GM12878 (cell line): Measurements from ENCODE around the gene GPAT3. TPM values are rescaled to one million over a fixed set of nuclear protein-coding genes. Genes with fewer than 3 reads are reported as not detected.

Experiments
- ATAC-seq: fragments of 200-7000 bp; cut with Tn5 transposase; 3 replicates; pipeline ENCODE4 v1.9.1; 2020; ENCODE audit warnings: mild to moderate bottlenecking, moderate library complexity
- BruUV-seq: library from RNA; stranded (reverse); fragments of 400-500 nt; replicated peaks from 2 replicates; lab custom pipeline; 2021; lab: Mats Ljungman, UMichigan
- CTCF ChIA-PET: fragments of 300-600 bp; sonication (Branson Sonifier 250); formaldehyde crosslinking; extraction: SDS; loops from one replicate; lab custom pipeline; 2021; ENCODE audit warnings: inconsistent platforms; lab: Yijun Ruan, JAX
- POLR2A ChIA-PET: fragments of 350-600 bp; formaldehyde crosslinking; extraction: SDS; loops from one replicate; lab custom pipeline; 2021; ENCODE audit warnings: inconsistent platforms; lab: Charles Lee
- RAD21 ChIA-PET: fragments of 300-600 bp; sonication (Branson Sonifier 250); formaldehyde crosslinking; loops from one replicate; lab custom pipeline; 2023; ENCODE audit warnings: antibody characterized with exemption; ENCODE audit not compliant: unreplicated experiment; lab: Charles Lee
- SMC1A ChIA-PET: fragments of 300-600 bp; sonication (Branson Sonifier 250); formaldehyde crosslinking; loops from one replicate; lab custom pipeline; 2023; ENCODE audit not compliant: unreplicated experiment, uncharacterized antibody; lab: Charles Lee
- DNase-seq: peaks from one replicate; pipeline ENCODE4 v3.0.0-alpha.2; 2011; ENCODE audit warnings: low read depth, low spot score
- FAIRE-seq: peaks from 3 replicates; lab custom pipeline; 2011; peaks lifted over from hg19 to GRCh38; lab: Jason Lieb, UNC
- H2AFZ ChIP-seq: 2 replicates; pipeline ENCODE4 v1.6.0; 2011; ENCODE audit warnings: low read depth, low read length, control low read depth; ENCODE audit not compliant: control insufficient read depth
- H3K27ac ChIP-seq: 2 replicates; pipeline ENCODE4 v1.5.1; 2011; ENCODE audit warnings: control low read depth; ENCODE audit not compliant: control insufficient read depth, insufficient read depth
- H3K27me3 ChIP-seq, 2 experiments: replicated peaks in 1 of 2; 2 replicates each; pipeline versions ENCODE4 v1.6.0 to v1.6.1; 2011; ENCODE audit warnings: low read length in 1 of 2; ENCODE audit not compliant: control insufficient read depth in 2 of 2, insufficient read depth in 2 of 2
- H3K36me3 ChIP-seq, 2 experiments: 2 replicates each; pipeline ENCODE4 v1.5.1; 2011; ENCODE audit warnings: low read length in 1 of 2; ENCODE audit not compliant: control insufficient read depth in 2 of 2, insufficient read depth in 2 of 2
- H3K4me1 ChIP-seq: 2 replicates; pipeline ENCODE4 v1.6.1; 2011; ENCODE audit warnings: mild to moderate bottlenecking, low read length, moderate library complexity, mixed read lengths; ENCODE audit not compliant: control insufficient read depth, insufficient read depth
- H3K4me2 ChIP-seq: 2 replicates; pipeline ENCODE4 v1.6.0; 2011; ENCODE audit warnings: control low read depth; ENCODE audit not compliant: control insufficient read depth, insufficient read depth
- H3K4me3 ChIP-seq: fragments of 200-600 bp; sonication (generic); 2 replicates; pipeline ENCODE4 v1.5.1; 2016
- H3K79me2 ChIP-seq: 2 replicates; pipeline ENCODE4 v1.6.0; 2011; ENCODE audit warnings: low read length; ENCODE audit not compliant: control insufficient read depth, insufficient read depth
- H3K9ac ChIP-seq: 2 replicates; pipeline ENCODE4 v1.8.0; 2011; ENCODE audit warnings: low read length, control low read depth, mixed read lengths; ENCODE audit not compliant: control insufficient read depth, insufficient read depth
- H3K9me3 ChIP-seq: replicated peaks from 3 replicates; pipeline ENCODE4 v1.5.1; 2011; ENCODE audit warnings: mild to moderate bottlenecking, low read length; ENCODE audit not compliant: control insufficient read depth, insufficient read depth
- H4K20me1 ChIP-seq: 2 replicates; pipeline ENCODE4 v1.6.0; 2011; ENCODE audit not compliant: control insufficient read depth, insufficient read depth
- BRCA1 ChIP-seq: IDR thresholded peaks from 2 replicates; pipeline ENCODE4 v1.6.1; 2011; ENCODE audit warnings: low read depth, low read length, improper control_type of control experiment
- KAT2A ChIP-seq: conservative IDR thresholded peaks from 2 replicates; pipeline ENCODE4 v1.6.1; 2011; ENCODE audit warnings: low read depth, low read length; ENCODE audit not compliant: control insufficient read depth
- NFYA ChIP-seq: IDR thresholded peaks from 2 replicates; pipeline ENCODE4 v1.6.1; 2011; ENCODE audit warnings: low read depth, mild to moderate bottlenecking, low read length, improper control_type of control experiment, borderline replicate concordance
- POLR2AphosphoS2 ChIP-seq: IDR thresholded peaks from 2 replicates; pipeline ENCODE4 v1.6.1; 2011; ENCODE audit warnings: low read depth, mild to moderate bottlenecking, low read length, improper control_type of control experiment, moderate library complexity
- RAD51 ChIP-seq: fragments of 450-650 bp; IDR thresholded peaks from 2 replicates; pipeline ENCODE4 v1.6.1; 2016; ENCODE audit warnings: moderate library complexity, mild to moderate bottlenecking, inconsistent platforms
- RCOR1 ChIP-seq: conservative IDR thresholded peaks from 2 replicates; pipeline ENCODE4 v1.6.1; 2012; ENCODE audit warnings: low read depth, low read length, improper control_type of control experiment
- SPI1 ChIP-seq: IDR thresholded peaks from 2 replicates; pipeline ENCODE4 v1.6.1; 2011; ENCODE audit warnings: low read depth, mild to moderate bottlenecking, low read length, moderate library complexity, borderline replicate concordance; ENCODE audit not compliant: insufficient read depth
- WGBS: methylation state at CpG from one replicate; pipeline ENCODE4 v1.1.6; 2016; ENCODE audit warnings: low lambda C conversion rate; ENCODE audit not compliant: insufficient replicate concordance, insufficient coverage; ENCODE audit errors: missing lambda C conversion rate; 5-methylcytosine and 5-hydroxymethylcytosine counted together
- in situ Hi-C: fragments of 300-500 bp; cut with MboI; formaldehyde crosslinking; loops from 9 replicates; pipeline ENCODE4 v1.14.3; 2018; ENCODE audit warnings: mixed read lengths
- intact Hi-C: fragments of 100-400 bp; cut with micrococcal nuclease; formaldehyde crosslinking; loops from one replicate; pipeline ENCODE4 v1.14.2; 2022; ENCODE audit not compliant: unreplicated experiment
- polyA plus RNA-seq, 11 experiments: library from polyadenylated mRNA; depleted of rRNA in 4 of 11; unstranded in 6 of 11; stranded (reverse) in 5 of 11; fragments of >200 nt; fragmentation: Nextera tagmentation in 4 of 11; fragmentation: Illumina TruSeq in 1 of 11; extraction: Ambion mirVana in 4 of 11; extraction: Trizol in 1 of 11; gene quantifications; 1 replicate in 1 of 11; 2 replicates in 10 of 11; pipeline versions ENCODE4 v1.2.1 to v1.2.3, GENCODE V29; 2011 to 2016; ENCODE audit warnings: inconsistent platforms in 2 of 11, missing spikeins in 2 of 11, low read depth in 1 of 11
- total RNA-seq, 4 experiments: library from RNA; depleted of rRNA in 3 of 4; stranded (reverse); fragments of >200 nt in 3 of 4; fragmentation: Illumina TruSeq in 1 of 4; extraction: Trizol in 1 of 4; gene quantifications; 2 replicates each; pipeline versions ENCODE4 v1.2.1 to v1.2.3, GENCODE V29; 2013 to 2021
- TF ChIP-seq, protein P1 (sequence below): fragments of 450-650 bp; IDR thresholded peaks from 2 replicates; pipeline ENCODE4 v1.6.1; 2017; ENCODE audit warnings: mild to moderate bottlenecking, low read depth, inconsistent platforms; ENCODE audit not compliant: poor library complexity, severe bottlenecking
- TF ChIP-seq, protein P2 (sequence below): IDR thresholded peaks from 2 replicates; pipeline ENCODE4 v1.6.1; 2012; ENCODE audit warnings: low read depth, low read length, improper control_type of control experiment
- TF ChIP-seq, protein P3 (sequence below): fragments of 450-650 bp; IDR thresholded peaks from 2 replicates; pipeline ENCODE4 v1.6.1; 2017; ENCODE audit warnings: antibody characterized with exemption, mild to moderate bottlenecking, moderate library complexity

The GPAT3 gene
- total and polyA plus RNA-seq, 10 of the 15 experiments (the other 5 are each of a cell fraction or from before 2014, with no cell fraction given), result 0.26 to 1.1 (median 0.52) TPM

DNA sequence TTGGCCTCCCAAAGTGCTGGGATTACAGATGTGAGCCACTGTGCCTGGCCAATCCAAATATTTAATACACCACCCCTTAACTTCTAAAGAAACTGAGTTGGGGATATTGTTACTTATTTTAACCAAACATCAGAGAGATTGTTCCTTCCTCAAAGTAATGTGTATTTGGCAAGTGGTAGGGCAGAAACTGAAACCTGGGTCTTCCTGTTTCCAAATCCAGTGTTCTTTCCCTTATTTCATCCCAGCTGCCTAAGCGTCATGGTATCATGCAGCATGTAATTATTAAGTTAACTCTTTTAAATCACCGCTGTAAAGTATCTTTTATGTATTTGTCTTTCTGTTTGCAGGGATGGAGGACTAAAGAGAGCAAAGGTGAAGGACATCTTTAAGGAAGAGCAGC, 68.4 kb downstream of the GPAT3 start:
- Histone ChIP-seq H3K79me2 (no peaks in the 10 kb centered on the region), H4K20me1 (no peaks in the 10 kb centered on the region), H2AFZ (no peak overlapping the region), H3K4me1 (peaks cover 7% of the 10 kb centered on the region), H3K9ac (no peak overlapping the region), H3K36me3 (no peaks in the 10 kb centered on the region), H3K4me2 (no peak overlapping the region), H3K27ac (no peak overlapping the region), H3K9me3 (no peaks in the 10 kb centered on the region; the same call in 2 of the 3 replicates), H3K4me3 (no peak overlapping the region), H3K27me3 (no peaks in the 10 kb centered on the region)
- TF ChIP-seq, protein P1, sequence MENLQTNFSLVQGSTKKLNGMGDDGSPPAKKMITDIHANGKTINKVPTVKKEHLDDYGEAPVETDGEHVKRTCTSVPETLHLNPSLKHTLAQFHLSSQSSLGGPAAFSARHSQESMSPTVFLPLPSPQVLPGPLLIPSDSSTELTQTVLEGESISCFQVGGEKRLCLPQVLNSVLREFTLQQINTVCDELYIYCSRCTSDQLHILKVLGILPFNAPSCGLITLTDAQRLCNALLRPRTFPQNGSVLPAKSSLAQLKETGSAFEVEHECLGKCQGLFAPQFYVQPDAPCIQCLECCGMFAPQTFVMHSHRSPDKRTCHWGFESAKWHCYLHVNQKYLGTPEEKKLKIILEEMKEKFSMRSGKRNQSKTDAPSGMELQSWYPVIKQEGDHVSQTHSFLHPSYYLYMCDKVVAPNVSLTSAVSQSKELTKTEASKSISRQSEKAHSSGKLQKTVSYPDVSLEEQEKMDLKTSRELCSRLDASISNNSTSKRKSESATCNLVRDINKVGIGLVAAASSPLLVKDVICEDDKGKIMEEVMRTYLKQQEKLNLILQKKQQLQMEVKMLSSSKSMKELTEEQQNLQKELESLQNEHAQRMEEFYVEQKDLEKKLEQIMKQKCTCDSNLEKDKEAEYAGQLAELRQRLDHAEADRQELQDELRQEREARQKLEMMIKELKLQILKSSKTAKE, result no peak
- TF ChIP-seq SPI1 (no peak), RCOR1 (no peak)
- SMC1A ChIA-PET, result no interaction called here
- FAIRE-seq, result no peak
- POLR2A ChIA-PET, result no interaction called here
- DNase-seq, result no peak
- in situ Hi-C loops (no loop called here), intact Hi-C loops (no loop called here)
- RAD21 ChIA-PET, result interaction anchor here (1.2 kb wide), 1 partner anchor 41 kb away, joined by 3 read pairs; no protein-coding TSS in a partner anchor
- no peak for ATAC-seq
- no TSS peak for BruUV-seq
- 94% methylated on average over 2 of the region's 2 CpGs for WGBS
- CTCF ChIA-PET, result no interaction called here

DNA sequence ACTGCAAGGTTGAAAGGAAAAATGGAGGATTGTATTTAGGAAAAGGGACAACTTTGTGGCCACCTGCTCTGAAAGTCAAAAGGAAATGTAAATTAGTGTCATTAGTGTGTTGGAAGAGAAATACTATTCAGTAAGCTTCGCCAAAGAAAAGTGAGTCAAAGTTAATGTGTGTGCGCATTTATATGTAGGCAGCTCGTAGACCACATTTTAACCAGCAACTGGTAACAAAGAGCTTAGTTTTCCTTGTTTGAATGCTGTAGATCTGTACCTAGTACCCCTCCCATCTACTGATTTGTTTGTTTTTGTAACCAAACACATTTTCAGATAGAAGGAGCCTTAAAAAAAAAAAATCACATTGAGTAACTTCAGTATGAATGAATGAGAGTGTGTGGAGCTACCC, 69.3 kb downstream of the GPAT3 start:
- BruUV-seq, result no TSS peak
- no peak for TF ChIP-seq POLR2AphosphoS2
- no peak for TF ChIP-seq NFYA
- TF ChIP-seq KAT2A, result no peak
- TF ChIP-seq, protein P2, sequence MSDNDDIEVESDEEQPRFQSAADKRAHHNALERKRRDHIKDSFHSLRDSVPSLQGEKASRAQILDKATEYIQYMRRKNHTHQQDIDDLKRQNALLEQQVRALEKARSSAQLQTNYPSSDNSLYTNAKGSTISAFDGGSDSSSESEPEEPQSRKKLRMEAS, result no peak
- TF ChIP-seq, protein P3, sequence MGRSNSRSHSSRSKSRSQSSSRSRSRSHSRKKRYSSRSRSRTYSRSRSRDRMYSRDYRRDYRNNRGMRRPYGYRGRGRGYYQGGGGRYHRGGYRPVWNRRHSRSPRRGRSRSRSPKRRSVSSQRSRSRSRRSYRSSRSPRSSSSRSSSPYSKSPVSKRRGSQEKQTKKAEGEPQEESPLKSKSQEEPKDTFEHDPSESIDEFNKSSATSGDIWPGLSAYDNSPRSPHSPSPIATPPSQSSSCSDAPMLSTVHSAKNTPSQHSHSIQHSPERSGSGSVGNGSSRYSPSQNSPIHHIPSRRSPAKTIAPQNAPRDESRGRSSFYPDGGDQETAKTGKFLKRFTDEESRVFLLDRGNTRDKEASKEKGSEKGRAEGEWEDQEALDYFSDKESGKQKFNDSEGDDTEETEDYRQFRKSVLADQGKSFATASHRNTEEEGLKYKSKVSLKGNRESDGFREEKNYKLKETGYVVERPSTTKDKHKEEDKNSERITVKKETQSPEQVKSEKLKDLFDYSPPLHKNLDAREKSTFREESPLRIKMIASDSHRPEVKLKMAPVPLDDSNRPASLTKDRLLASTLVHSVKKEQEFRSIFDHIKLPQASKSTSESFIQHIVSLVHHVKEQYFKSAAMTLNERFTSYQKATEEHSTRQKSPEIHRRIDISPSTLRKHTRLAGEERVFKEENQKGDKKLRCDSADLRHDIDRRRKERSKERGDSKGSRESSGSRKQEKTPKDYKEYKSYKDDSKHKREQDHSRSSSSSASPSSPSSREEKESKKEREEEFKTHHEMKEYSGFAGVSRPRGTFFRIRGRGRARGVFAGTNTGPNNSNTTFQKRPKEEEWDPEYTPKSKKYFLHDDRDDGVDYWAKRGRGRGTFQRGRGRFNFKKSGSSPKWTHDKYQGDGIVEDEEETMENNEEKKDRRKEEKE, result no peak
- TF ChIP-seq BRCA1, result no peak
- no peak for TF ChIP-seq RAD51

More for the DNA sequence above, 69.3 kb downstream of the GPAT3 start:
- no peak for FAIRE-seq
- Histone ChIP-seq H3K9me3 (no peaks in the 10 kb centered on the region), H3K9ac (no peak overlapping the region), H2AFZ (no peak overlapping the region), H3K27ac (no peak overlapping the region), H3K36me3 (no peaks in the 10 kb centered on the region), H3K4me3 (no peak overlapping the region), H3K79me2 (no peaks in the 10 kb centered on the region), H3K4me1 (peaks cover 7% of the 10 kb centered on the region), H3K27me3 (no peaks in the 10 kb centered on the region), H3K4me2 (no peak overlapping the region), H4K20me1 (no peaks in the 10 kb centered on the region)
- in situ Hi-C loops, result no loop called here
- ATAC-seq, result no peak
- no peak for DNase-seq
- ChIA-PET POLR2A (interaction anchor here (0.7 to 1.1 kb wide), 2 partner anchors 21 to 24 kb away, joined by 3 read pairs; no protein-coding TSS in a partner anchor), RAD21 (interaction anchor here (1.2 kb wide), 1 partner anchor 40 kb away, joined by 3 read pairs; no protein-coding TSS in a partner anchor), CTCF (interaction anchor here (0.7 to 1.4 kb wide), 3 partner anchors 9 to 23 kb away, joined by 3 to 4 read pairs (median 3); no protein-coding TSS in a partner anchor), SMC1A (interaction anchor here (0.6 kb wide), 1 partner anchor 78 kb away, joined by 3 read pairs; no protein-coding TSS in a partner anchor)
- intact Hi-C loops, result no loop called here
- whole genome bisulfite sequencing, result 64% methylated on average over 3 of the region's 3 CpGs
